ENCODE measurements around the gene TSC2.
"Not testable (repeated sequence)": the region's sequence is repeated elsewhere in the genome, so short reads cannot be mapped to it uniquely, and the experiment has no call there.

- TF ChIP-seq, protein P1, sequence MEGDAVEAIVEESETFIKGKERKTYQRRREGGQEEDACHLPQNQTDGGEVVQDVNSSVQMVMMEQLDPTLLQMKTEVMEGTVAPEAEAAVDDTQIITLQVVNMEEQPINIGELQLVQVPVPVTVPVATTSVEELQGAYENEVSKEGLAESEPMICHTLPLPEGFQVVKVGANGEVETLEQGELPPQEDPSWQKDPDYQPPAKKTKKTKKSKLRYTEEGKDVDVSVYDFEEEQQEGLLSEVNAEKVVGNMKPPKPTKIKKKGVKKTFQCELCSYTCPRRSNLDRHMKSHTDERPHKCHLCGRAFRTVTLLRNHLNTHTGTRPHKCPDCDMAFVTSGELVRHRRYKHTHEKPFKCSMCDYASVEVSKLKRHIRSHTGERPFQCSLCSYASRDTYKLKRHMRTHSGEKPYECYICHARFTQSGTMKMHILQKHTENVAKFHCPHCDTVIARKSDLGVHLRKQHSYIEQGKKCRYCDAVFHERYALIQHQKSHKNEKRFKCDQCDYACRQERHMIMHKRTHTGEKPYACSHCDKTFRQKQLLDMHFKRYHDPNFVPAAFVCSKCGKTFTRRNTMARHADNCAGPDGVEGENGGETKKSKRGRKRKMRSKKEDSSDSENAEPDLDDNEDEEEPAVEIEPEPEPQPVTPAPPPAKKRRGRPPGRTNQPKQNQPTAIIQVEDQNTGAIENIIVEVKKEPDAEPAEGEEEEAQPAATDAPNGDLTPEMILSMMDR (IDR thresholded peaks at IDR 0.05) = not testable (repeated sequence)
- TF ChIP-seq POLR2A (IDR thresholded peaks at IDR 0.05) = not testable (repeated sequence)
Observed at GRCh38 chr16:2107791-2108125, 60.0 kb downstream of the TSC2 start.
